B cell (primary cell): Measurements from ENCODE around the gene UGT1A6.

Experiments
- CTCF ChIP-seq: fragments of 200-600 bp; IDR thresholded peaks from one replicate; pipeline ENCODE4 v1.8.0; 2022; ENCODE audit warnings: antibody characterized with exemption, mild to moderate bottlenecking
- EZH2 ChIP-seq: IDR thresholded peaks from 2 replicates; pipeline ENCODE4 v1.6.1; 2012; ENCODE audit warnings: borderline replicate concordance, low read depth, mild to moderate bottlenecking, moderate library complexity, low read length; ENCODE audit not compliant: insufficient read depth, poor library complexity, severe bottlenecking

GRCh38 chr2:233693963-233694362, 1.3 kb downstream of the UGT1A6 start:
- TF ChIP-seq CTCF = no peak
- TF ChIP-seq EZH2 = no peak
